Activated CD8-positive, alpha-beta memory T cell treated with anti-CD3 and anti-CD28 coated beads, Interleukin-2, amount 50 U/mL, for 24 hours (primary cell): Measurements from ENCODE around the gene SLC5A5.
A peak's percentile ranks its signal among the peaks of the same experiment; 100 is the strongest.

Experiments
- DNase-seq: peaks from one replicate; pipeline ENCODE4 v3.0.0-alpha.2; 2020; ENCODE audit errors: extremely low read depth

The SLC5A5 gene

DNA sequence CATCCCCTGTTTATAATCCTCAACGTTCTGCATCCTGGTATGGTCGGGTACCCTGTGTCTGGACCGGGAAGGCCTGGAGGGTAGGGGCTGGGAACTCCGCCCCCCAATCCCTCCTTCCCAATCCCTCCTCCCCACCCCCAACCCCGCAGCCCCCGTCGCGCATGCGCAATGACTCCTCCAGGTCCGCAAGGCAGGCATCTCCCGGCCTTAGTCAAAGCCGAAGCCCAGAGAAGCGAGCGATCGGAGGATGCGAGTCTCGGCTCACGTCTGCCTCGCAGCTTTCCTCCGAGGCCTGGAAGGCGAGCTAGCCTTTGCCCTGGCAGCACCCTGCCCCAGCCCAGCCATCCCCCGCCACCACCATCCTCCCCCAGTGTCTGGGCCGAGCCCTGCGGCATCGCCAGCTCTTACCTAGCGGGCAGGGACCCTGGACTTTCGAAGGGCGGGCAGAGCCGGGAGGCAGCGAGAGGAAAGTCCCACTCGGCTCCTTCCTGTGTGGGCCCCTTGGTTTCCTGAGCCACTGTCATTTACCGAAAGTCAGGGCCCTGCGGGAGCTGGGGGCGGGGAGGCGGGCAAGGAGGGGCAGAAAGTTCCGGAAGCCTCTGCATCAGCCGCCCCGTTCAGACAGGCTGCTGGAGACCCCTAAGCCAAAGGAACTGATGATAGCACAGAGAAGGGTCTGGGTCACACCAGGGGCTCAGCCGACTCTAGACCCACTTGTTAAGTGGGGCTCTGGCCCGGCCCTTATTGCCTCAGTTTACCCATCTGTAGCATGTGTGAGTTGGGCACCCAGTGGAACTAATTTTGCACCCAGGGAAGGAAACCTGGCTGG is 24.0 kb upstream of the SLC5A5 start, which contains the start of gene JAK3:
TSS of gene JAK3 (minus strand) at position 445 of the 829 bp plus-strand sequence. CDS start 3,565 bp downstream, outside the sequence.
- peak; percentile 79 for DNase-seq

DNA sequence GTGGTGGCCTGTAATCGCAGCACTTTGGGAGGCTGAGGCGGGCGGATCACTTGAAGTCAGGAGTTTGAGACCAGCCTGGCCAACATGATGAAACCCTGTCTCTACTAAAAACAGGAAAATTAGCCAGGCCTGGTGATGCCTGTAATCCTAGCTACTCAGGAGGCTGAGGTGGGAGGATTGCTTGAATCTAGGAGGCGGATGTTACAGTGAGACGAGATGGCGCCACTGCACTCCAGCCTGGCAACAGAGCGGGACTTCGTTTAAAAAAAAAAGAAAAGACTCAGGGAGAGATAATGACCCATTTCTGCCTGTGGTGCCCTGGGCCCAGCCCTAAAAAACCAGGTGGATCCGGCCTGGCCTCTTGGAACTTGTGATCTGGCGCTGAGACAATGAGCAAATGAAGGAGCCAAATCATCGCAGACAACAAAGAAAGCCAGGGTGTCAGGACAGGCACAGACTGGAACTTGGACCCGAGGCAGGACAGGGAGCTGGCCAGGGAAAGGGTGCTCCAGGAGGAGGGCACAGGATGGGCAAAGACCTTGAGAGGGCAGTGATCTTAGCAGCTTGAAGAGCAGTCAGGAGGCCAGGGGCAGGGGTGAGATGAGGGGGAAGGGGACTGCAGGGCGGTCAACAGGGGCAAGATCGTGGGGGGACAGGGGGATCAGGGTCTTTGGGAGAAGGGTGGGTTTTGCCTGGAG is 23.0 kb upstream of the SLC5A5 start:
- DNase-seq = no peak

DNA sequence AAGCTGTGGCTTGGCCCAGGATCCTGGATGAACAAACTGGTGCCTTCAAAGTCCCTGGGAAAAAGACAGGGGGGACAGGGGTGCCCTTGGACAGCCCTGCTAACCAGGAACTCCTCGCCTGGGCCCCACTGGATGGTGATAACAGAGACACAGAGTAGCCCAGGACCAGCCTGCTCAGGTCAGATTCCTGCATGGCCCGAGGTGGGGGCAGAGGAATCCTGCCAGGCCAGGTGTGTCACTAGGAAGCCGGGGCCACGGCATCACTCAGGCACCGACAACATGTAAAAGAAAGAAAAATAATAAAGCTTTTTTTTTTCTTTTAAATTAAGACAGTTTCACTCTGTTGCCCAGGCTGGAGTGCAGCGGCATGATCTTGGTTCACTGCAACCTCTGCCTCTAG is 17.7 kb upstream of the SLC5A5 start:
- no peak for DNase-seq

DNA sequence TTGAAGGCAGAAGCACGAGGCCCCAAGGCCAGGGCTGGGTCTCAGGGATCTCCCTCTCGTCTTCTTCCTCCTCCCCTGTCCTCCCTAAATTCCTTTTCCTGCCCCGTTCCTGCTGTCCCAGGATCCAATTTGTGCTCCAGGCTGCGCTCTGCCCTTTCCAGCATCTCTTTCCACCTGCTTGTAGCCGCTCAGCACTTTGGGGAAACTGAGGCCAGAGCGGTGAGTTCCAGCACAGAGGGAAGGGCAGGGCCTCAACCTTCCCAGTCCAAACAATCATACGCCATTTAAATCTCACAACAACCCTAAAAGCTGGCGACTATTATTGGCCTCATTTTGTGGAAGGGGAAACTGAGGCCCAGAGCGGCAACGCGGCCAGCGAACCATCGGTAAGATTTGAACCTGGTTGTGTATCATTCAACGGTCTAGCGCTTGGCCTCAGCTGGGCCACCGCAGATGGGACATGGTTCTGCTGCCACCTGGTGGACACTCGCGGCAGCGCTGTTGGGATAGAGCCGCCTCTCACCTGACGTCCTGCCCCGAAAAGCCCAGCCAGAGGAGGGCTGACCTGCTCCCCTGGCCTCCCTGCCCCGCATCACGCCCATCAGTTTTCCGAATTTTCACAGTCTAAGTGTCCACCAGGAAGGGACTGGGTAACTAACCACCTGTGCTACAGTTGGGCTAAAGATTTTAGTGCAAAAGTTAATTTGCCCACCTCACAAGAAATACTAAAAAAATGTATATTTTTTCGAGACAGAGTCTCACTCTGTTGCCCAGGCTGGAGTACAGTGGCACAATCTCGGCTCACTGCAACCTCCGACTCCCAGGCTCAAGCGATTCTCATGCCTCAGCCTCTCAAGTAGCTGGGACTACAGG is 16.2 kb upstream of the SLC5A5 start:
- DNase-seq = peak; percentile 84

DNA sequence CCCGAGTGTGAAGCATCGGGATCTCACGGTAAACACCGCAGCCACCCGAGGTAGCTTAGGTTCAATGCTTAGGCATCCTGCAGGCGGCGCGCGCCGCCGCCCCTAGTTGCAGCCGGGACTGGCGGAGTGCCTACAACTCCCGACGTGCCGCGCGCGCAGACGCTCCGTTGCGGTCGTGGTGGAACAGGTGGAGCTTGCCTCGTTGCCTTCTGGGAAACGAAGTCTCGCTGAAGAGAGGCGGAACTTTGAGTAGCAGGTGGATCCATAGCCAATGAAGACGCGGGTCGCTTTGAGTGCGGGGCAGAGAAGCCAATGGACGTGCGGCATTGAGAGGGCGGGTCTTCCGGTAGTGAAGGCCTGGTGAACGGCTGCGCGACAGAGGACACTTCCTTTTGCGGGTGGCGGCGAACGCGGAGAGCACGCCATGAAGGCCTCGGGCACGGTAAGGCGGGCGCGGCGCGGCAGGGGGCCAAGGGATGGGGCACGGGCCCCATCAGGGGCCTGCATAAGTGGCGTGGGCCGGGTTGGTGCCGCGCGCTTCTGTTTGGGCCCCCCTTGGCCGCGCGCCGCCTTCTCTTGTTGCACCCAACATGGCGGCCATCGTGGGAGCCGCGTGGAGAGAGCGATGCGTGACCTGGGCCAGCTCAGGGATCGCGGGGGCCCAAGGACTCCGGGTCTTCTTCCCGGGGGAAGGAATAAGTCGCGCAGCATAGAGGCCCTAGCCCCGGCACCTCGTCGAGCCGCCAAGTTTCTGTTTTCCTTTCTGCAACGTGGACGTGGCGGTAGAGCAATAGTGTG is 12.0 kb upstream of the SLC5A5 start, which contains the start of gene RPL18A:
TSS of gene RPL18A (plus strand) at position 378 of the 798 bp plus-strand sequence. CDS start at position 425, 47 bp downstream.
- peak; percentile 97 for DNase-seq

DNA sequence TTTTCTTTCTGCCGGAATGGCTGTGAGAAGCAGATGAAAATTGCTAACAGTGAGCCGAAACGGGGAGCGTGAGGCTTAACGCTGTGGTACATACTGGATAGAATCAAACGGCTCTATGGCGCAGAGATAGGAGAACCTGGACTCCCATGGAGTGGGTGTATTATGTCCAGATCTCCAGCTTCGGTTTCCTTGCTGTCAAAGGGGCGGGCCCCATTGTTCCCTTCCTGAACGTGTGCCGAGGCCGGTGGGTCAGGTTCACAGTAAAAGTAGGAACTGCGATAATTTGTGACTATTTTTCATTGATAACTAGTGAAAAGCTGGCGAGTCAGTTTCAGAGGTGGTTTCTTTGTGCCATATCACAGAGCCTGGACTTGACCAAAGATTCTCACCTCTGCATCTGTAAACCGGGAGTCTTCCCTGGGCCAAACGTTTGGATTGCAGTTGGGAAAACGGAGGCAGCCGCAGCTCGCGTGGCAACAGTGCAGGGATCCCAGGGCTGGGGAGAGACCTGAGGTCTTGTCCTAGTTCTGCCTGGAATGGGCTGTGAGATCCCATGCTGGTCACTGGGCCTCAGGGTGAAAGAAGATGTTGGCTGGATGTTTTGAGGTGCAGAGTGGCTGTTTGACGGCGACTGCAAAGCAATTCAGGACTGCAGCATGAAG is 11.3 kb upstream of the SLC5A5 start:
- DNase-seq = no peak

DNA sequence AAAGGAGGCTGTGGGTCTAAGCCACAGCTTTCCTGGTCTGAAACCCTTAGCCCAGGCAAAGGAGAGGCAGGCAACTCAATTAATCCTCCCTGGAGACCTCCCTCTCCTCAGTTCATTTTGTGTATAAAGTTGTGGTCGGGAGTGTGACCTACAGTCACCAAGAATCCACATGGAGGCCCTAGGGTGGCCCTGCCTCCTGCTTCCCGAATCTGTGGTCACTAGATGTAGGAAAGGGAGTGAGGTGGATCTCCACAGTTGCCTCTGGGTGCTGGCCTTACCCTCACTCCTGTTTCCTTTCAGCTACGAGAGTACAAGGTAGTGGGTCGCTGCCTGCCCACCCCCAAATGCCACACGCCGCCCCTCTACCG is 10.8 kb upstream of the SLC5A5 start:
- DNase-seq = no peak

DNA sequence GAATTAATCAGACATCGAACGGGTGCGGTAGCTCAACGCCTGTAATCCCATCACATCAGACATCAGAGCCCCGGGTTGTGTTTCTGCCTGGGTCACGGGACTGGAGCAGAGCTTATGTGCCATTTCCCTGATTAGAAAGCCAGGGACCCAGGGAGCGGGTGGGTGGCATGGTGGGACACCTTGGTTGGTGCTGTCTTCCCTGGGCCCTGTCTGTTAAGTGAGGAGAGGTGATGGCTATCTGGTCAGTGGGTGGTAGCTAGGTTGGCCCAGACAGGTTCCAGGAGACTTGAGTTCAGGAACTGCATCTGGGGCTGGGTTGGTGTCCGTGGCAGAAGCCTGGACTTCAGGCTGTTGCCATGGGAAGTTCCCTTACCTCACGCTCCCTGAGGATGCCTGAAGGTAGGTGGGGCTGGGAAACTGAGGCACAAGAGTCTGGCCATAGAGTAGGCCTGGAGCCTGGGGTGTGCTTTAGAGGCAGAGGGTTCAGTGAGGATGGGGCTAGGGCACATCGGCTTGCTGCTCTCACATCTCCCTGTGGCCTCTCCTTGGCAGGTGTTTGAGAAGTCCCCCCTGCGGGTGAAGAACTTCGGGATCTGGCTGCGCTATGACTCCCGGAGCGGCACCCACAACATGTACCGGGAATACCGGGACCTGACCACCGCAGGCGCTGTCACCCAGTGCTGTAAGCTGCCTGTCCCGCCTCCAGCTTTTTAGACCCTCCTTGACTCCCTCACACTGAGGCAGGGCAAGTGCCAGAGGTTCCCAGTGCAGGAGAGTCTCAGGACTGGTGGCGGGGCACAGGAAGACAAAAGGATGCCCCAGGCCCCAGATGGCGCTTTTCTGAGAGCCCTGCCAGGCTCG is 10.0 kb upstream of the SLC5A5 start:
- DNase-seq = no peak

DNA sequence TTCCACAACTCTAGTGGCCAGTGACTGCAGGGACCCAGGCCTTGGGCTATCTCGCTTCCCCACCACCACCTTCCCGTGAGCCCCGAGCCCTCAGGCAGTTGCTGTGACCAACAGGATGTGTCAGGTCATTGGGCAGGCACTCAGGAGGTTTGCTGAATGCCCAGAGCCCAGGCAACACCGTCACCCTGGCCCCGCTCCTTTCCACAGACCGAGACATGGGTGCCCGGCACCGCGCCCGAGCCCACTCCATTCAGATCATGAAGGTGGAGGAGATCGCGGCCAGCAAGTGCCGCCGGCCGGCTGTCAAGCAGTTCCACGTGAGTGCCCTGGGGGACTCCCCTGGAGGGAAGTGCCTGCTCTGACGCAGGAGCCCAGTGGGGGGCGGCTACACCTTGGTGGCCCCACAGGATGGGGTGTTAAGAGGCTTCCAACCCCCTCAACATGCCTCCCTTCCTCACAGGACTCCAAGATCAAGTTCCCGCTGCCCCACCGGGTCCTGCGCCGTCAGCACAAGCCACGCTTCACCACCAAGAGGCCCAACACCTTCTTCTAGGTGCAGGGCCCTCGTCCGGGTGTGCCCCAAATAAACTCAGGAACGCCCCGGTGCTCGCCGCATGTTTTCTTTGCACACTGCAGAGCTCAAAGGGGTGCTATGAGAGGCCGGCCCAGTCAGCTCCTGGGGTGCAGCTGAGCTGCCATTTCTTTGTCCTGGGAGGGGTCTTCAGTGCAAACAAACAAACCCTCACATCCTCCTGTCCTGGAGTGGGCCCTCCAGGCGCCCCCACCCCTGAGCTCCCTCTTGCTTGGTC is 8.8 kb upstream of the SLC5A5 start:
- no peak for DNase-seq

DNA sequence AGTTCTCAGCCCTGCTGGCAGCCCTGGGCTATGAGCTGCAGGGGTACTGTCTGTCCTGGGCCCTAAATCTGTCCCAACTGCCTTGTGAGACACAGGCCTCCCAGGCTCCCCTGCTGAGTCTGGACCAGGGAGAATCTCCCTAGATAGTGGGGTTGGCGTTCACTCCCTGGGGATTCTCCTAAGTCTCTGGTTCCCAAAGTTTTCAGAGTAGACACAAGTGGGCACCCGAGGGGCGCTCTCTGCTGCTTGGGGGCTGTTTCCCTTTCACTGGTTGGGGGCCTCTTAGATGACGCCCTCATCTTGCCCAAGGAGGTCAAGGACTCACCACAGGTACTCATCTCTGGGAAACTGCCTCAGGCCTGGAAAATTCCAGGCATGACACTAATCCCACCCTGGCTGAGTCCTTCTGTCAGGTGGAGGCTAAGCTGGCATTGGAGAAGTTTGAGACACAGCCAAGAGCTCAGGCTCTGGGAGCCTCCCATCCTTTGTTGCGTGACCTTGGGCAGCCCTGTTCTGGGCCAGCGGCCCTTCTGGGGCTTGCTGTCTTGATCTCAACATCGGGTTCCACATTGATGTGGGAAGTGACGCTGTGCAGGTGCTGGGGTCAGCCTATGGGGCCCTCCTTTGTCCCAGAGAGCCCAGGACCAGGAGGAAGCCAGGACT is 8.1 kb upstream of the SLC5A5 start:
- DNase-seq = no peak

DNA sequence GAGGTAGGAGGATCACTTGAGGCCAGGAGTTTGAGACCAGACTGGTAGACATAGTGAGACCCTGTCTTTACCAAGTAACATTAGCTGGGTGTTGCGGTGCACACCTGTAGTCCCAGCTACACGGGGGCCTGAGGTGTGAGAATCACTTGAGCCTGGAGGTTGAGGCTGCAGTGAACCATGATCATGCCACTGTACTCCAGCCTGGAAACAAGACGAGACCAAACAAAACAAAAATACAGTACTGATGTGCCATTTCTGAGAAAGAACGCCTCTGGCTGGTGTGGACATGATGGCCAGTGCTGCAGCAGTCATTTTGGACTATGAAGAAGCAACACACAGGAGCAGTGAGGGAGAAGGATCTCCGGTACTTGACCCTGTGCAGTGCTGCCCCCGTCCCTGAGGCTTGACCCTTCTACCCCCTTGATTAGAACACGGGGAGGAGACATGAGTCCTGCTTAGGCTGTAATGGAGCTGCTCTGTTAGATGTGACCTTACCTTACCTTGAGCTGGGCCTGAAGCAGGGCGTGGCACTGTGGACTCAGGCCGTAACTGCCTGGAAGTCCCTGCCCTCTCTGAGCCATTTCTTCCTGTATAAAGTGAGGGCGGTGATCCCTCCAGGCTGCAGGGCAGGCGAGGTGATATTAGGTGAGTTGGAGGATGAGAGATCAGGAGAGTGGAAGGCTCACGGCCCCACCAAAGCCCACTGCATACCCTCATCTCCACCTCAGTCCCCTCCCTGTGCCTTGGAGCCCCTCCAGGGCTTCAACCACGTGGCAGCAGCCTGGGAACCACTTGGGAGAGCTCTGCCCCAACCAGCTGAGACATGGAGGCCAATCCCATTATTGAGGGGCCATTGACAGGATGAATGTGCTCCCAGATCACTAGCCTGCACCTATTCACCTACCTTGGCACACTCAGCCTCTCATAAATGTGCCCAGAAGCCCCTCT is 6.1 kb upstream of the SLC5A5 start:
- no peak for DNase-seq

DNA sequence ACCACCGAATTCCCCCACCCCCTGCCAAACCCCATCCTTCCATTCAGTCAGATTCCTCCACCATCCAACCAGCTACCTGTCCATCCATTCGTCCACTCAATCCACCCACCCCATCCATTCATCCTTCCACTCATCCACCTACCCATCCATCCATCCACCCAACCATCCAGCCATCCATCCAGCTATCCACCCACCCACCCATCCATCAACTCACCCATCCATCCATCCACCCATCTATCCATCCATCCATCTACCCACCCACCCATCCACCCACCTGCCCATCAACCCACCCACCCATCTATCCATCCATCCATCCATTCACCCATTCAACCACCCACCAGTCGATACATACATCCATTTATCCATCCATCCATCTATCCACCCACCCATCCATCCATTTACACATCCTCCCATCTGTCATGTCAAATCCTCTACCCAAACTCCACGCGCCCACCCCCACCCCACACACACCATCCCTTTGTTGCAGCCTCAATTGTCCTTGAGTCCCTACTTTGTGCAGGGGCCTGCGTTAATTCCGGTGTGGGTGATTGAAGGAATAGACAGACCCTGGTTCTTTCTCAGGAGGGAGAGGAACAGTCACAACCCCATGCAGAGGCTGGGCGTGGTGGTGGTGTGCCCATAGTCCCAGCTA is 5.3 kb upstream of the SLC5A5 start:
- DNase-seq = no peak

DNA sequence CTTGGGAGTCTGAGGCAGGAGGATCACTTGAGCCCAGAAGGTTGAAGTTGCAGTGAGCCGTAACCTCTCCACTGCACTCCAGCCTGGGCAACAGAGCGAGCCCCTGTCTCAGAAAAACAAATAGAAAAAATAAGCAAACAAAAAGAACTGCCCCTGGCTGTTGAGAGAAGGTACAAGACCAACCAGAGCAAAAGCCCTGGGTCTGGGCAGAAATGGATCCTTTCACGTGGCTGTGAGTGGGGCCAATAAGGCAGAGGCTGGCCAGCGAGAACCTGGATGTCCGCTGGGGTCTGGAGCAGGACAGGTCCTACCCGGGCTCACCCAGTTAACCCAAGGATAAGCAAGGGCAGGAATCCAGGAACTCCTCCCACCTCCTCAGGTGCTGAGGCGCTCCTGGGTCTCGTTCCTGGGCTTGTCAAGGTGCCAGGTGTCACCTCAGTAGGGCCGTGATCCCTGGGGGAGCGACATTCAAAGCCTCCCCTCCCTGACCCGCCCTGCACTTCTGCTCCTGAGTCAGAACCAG is 4.7 kb upstream of the SLC5A5 start:
- DNase-seq = no peak

DNA sequence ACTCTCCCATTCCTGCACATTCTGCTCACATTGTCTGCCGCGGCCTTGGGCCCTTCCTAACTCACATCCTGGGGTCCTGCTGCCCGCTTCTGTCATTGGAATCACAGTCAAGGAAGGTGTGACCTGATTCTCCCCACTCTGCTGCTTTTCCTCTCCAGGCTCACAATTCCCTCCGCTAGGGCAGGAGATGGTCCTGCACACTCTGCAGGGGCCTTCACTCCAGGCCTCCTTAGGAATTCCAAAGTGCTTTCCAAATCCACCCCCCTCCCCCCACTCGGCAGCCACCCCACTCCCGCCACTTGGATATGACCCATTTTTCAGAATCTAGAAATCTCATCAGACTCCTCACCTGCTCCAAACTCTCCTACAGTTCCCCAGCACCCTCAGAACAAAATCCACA is 3.1 kb upstream of the SLC5A5 start:
- DNase-seq = no peak

DNA sequence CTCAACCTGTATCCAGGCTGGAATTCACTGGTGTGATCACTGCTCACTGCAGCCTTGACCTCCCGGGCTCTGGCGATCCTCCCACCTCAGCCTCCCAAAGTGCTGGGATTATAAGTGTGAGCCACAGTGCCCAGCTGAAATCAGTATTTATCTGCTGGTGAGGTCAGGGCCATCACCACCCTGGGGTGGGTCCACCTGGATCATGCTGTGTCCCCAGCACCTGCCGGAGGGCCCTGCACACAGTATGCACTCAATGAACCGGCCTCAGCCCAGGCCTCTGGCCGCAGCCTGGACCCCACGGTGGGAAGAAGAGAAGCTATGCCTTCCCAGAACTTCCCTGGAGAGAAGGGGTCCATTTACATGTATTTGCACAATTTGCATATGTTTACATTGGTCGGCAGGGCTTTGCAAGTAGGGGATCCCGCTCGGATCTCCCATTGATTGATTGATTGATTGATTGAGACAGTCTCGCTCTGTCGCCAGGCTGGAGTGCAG is 2.6 kb upstream of the SLC5A5 start:
- DNase-seq = no peak
